Upper lobe of left lung (tissue), 4 donors: ENCODE data around the gene ST8SIA5.

ENCODE experiments used
- EP300 ChIP-seq, 4 donors: sonication (generic); formaldehyde crosslinking; IDR thresholded peaks; one replicate each; pipeline ENCODE4 v1.5.1; 2017; ENCODE audit warnings: antibody characterized with exemption in 4 of 4, control low read depth in 2 of 4
- POLR2A ChIP-seq, 4 donors: fragments of 450-650 bp; IDR thresholded peaks; one replicate each; pipeline ENCODE4 v1.5.1; 2016 to 2017; ENCODE audit warnings: antibody characterized with exemption in 4 of 4, mild to moderate bottlenecking in 2 of 4
- POLR2AphosphoS5 ChIP-seq, 2 donors: sonication (generic); formaldehyde crosslinking; IDR thresholded peaks; one replicate each; pipeline ENCODE4 v1.5.1; 2017; ENCODE audit warnings: antibody characterized with exemption in 2 of 2
- TF ChIP-seq, protein P1 (sequence below), 6 experiments: fragments of 450-650 bp in 4 of 6; fragments of 200-600 bp in 2 of 6; sonication (generic) in 2 of 6; IDR thresholded peaks; one replicate each; pipeline ENCODE4 v1.5.1; 2016 to 2019; ENCODE audit warnings: antibody characterized with exemption in 6 of 6

DNA sequence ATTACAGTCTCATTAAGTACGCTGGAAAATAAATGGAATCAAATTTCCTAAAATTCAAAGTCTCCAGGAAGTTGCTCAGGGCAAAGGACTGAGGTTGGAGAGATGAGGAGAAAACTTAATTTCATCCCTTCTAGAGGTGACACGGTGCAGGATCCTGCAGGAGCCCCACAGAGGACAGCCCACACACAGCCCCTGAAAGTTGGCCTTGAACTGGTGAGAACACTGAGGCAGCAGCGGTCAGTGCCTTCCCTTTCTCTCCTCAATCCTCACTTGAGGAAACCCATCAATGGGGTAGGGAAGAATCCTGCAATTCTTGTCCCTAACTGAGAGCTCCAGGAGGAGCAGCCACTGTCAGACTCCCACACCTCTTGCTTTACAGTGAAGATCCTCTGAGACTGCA is 137.3 kb downstream of the ST8SIA5 start:
- TF ChIP-seq, protein P1, sequence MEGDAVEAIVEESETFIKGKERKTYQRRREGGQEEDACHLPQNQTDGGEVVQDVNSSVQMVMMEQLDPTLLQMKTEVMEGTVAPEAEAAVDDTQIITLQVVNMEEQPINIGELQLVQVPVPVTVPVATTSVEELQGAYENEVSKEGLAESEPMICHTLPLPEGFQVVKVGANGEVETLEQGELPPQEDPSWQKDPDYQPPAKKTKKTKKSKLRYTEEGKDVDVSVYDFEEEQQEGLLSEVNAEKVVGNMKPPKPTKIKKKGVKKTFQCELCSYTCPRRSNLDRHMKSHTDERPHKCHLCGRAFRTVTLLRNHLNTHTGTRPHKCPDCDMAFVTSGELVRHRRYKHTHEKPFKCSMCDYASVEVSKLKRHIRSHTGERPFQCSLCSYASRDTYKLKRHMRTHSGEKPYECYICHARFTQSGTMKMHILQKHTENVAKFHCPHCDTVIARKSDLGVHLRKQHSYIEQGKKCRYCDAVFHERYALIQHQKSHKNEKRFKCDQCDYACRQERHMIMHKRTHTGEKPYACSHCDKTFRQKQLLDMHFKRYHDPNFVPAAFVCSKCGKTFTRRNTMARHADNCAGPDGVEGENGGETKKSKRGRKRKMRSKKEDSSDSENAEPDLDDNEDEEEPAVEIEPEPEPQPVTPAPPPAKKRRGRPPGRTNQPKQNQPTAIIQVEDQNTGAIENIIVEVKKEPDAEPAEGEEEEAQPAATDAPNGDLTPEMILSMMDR (IDR thresholded peaks at IDR 0.05), result no peak
- TF ChIP-seq POLR2A (IDR thresholded peaks at IDR 0.05) (no peak), POLR2AphosphoS5 (IDR thresholded peaks at IDR 0.05) (no peak), EP300 (IDR thresholded peaks at IDR 0.05) (no peak)
